ENCODE data around the gene PHLDA1. TPM values are rescaled to one million over a fixed set of nuclear protein-coding genes. Genes with fewer than 3 reads are reported as not detected.

The PHLDA1 gene
- total and polyA plus RNA-seq, 10 of the 15 experiments (the other 5 are each of a cell fraction or from before 2014, with no cell fraction given): 0.66 to 14.2 (median 1.3) TPM

DNA sequence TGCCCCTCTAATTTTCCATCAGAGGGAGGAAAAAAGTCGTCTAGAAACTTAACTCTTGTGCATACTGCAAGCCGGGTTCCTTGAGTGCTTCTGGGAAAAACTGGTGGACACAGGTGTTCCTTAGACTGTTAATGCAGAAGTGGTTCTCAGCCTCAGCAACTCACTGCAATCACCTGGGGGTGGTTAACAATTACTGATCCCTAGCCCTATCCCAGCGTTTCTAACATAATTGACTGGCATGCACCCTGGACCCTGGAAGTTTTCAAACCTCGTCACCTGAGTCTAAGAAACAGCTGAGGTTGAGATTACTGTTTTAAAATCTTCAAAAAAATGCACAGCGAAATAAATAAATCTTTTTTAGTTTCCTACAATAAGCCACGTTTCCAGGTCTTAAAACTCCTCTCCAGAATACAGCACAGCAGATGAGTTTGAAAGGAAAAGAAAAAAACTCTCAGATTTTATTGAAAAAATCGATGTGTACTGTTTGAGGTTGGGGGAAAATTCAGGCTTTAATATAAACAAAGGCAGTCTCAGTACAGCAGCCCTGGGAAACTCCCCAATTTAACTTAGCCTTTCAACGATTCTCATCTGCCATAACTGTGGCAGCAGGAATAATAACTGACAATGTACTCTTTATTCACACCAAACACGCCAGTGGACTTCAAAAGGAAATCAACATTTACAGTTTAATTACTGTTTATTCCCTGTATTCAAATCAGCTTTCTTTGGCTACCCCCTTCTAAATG, 45.4 kb downstream of the PHLDA1 start:
- H3K27me3 ChIP-seq (replicated peaks in 1 of 2; ENCODE audit: control insufficient read depth in 2 of 2, insufficient read depth in 2 of 2, low read length in 1 of 2): no peaks in the 10 kb centered on the region
- H4K20me1 ChIP-seq (ENCODE audit: control insufficient read depth, insufficient read depth): no peaks in the 10 kb centered on the region
- ChIA-PET CTCF (interaction anchor here (1.1 kb wide), 1 partner anchor 51 kb away, joined by 5 read pairs; no protein-coding TSS in a partner anchor), RAD21 (ENCODE audit: unreplicated experiment) (interaction anchor here (0.6 to 3.0 kb wide), 8 partner anchors 9 to 310 kb away, joined by 3 to 17 read pairs (median 3); partner anchors contain the start of gene PHLDA1), POLR2A (interaction anchor here (1.6 to 11.0 kb wide), 2 partner anchors 11 to 44 kb away, joined by 6 to 111 read pairs; partner anchors contain the start of gene PHLDA1), SMC1A (ENCODE audit: uncharacterized antibody, unreplicated experiment) (interaction anchor here (0.7 to 14.9 kb wide), 11 partner anchors 10 to 348 kb away, joined by 3 to 327 read pairs (median 4); partner anchors contain the start of gene PHLDA1)
- H3K9me3 ChIP-seq (replicated peaks; ENCODE audit: control insufficient read depth, insufficient read depth, low read length): no peaks in the 10 kb centered on the region
- ATAC-seq (peak; percentile 60), DNase-seq (ENCODE audit: low read depth, low spot score) (no peak), FAIRE-seq (no peak)
- WGBS (ENCODE audit: insufficient coverage, insufficient replicate concordance, low lambda C conversion rate, missing lambda C conversion rate): 22% methylated on average over 9 of the region's 9 CpGs
- no peaks in the 10 kb centered on the region for H3K36me3 ChIP-seq (ENCODE audit: control insufficient read depth in 2 of 2, insufficient read depth in 2 of 2, low read length in 1 of 2)
- H3K4me2 ChIP-seq (ENCODE audit: control insufficient read depth, insufficient read depth): peak overlapping the region; percentile 44; the same call in 1 of the 2 replicates
- H3K4me1 ChIP-seq (ENCODE audit: control insufficient read depth, insufficient read depth, low read length): peaks cover 17% of the 10 kb centered on the region
- H3K4me3 ChIP-seq: no peak overlapping the region
- H3K27ac ChIP-seq (ENCODE audit: control insufficient read depth, insufficient read depth): no peak overlapping the region
- H3K79me2 ChIP-seq (ENCODE audit: control insufficient read depth, insufficient read depth, low read length): no peaks in the 10 kb centered on the region
- no peak overlapping the region for H3K9ac ChIP-seq (ENCODE audit: control insufficient read depth, insufficient read depth, low read length)
- H2AFZ ChIP-seq (ENCODE audit: control insufficient read depth, low read depth, low read length): peak overlapping the region; percentile 47
- intact Hi-C loops (cut with micrococcal nuclease; ENCODE audit: unreplicated experiment): no loop called here
- in situ Hi-C loops (cut with MboI): no loop called here
- no TSS peak for BruUV-seq (replicated peaks)
- TF ChIP-seq USF1 (IDR thresholded peaks at IDR 0.05; ENCODE audit: borderline replicate concordance, extremely low read length, insufficient read depth, low read depth, low read length) (no peak), ZNF384 (IDR thresholded peaks at IDR 0.05; ENCODE audit: borderline replicate concordance, low read depth, low read length) (peak; percentile 66; the same call in 1 of the 2 replicates), ZZZ3 (IDR thresholded peaks at IDR 0.05; ENCODE audit: control insufficient read depth, insufficient read length, low read depth) (no peak), FOXK2 (IDR thresholded peaks at IDR 0.05) (no peak), WRNIP1 (IDR thresholded peaks at IDR 0.05; ENCODE audit: borderline replicate concordance, low read depth, low read length) (no peak), HCFC1 (IDR thresholded peaks at IDR 0.05; ENCODE audit: low read length) (no peak), RFX5 (IDR thresholded peaks at IDR 0.05; ENCODE audit: low read depth, low read length) (no peak), MTA2 (IDR thresholded peaks at IDR 0.05; ENCODE audit: low read depth) (peak; percentile 40; the same call in 1 of the 2 replicates), HDAC2 (IDR thresholded peaks at IDR 0.05) (no peak), TCF12 (IDR thresholded peaks at IDR 0.05; ENCODE audit: low read depth, low read length) (no peak), NFXL1 (IDR thresholded peaks at IDR 0.05; ENCODE audit: borderline replicate concordance) (no peak), MEF2A (IDR thresholded peaks at IDR 0.05; ENCODE audit: insufficient read depth, low read depth, low read length) (no peak), CHD1 (IDR thresholded peaks at IDR 0.05; ENCODE audit: low read depth, low read length) (no peak), KLF5 (IDR thresholded peaks at IDR 0.05; ENCODE audit: partially characterized antibody) (no peak), ATF7 (IDR thresholded peaks at IDR 0.05; ENCODE audit: low read depth) (no peak), SKIL (IDR thresholded peaks at IDR 0.05; ENCODE audit: low read depth, poor library complexity, severe bottlenecking) (no peak), IKZF1 (conservative IDR thresholded peaks at IDR 0.05) (peak; percentile 53; the same call in 1 of the 2 replicates)
- TF ChIP-seq, protein P1, sequence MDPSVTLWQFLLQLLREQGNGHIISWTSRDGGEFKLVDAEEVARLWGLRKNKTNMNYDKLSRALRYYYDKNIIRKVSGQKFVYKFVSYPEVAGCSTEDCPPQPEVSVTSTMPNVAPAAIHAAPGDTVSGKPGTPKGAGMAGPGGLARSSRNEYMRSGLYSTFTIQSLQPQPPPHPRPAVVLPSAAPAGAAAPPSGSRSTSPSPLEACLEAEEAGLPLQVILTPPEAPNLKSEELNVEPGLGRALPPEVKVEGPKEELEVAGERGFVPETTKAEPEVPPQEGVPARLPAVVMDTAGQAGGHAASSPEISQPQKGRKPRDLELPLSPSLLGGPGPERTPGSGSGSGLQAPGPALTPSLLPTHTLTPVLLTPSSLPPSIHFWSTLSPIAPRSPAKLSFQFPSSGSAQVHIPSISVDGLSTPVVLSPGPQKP (IDR thresholded peaks at IDR 0.05; ENCODE audit: low read depth, low read length): no peak
